Liver (tissue), 3 donors: ENCODE results near the gene CAST.

Experiments
- CTCF ChIP-seq: fragments of 150-350 bp; IDR thresholded peaks from 2 replicates; pipeline ENCODE4 v1.5.1; 2017; ENCODE audit warnings: improper control_type of control experiment, low read depth, low read length; ENCODE audit not compliant: missing input control
- HNF4G ChIP-seq: IDR thresholded peaks from 2 replicates; pipeline ENCODE4 v1.6.1; 2016; ENCODE audit warnings: antibody characterized with exemption
- TAF1 ChIP-seq: conservative IDR thresholded peaks from 2 replicates; pipeline ENCODE4 v1.6.1; 2016; ENCODE audit warnings: antibody characterized with exemption, mild to moderate bottlenecking
- donor health status: healthy.
- donor health status: healthy.

- TF ChIP-seq TAF1 (no peak), CTCF (no peak), HNF4G (no peak)
Measured at GRCh38 chr5:96785326-96786109, 123.3 kb downstream of the CAST start.
